GM23338 (cell line): ENCODE measurements around the gene TARS2. TPM values are rescaled to one million over a fixed set of nuclear protein-coding genes. Genes with fewer than 3 reads are reported as not detected.
A peak's percentile ranks its signal among the peaks of the same experiment; 100 is the strongest.

ENCODE experiments used
- ATAC-seq: fragments of 200-7000 bp; cut with Tn5 transposase; 3 replicates; pipeline ENCODE4 v1.9.1; 2020
- DNase-seq: peaks from one replicate; pipeline ENCODE4 v3.0.0-alpha.2; 2015; ENCODE audit warnings: low spot score
- H2AFZ ChIP-seq: fragments of 200-600 bp; sonication (generic); 2 replicates; pipeline ENCODE4 v1.8.0; 2016; ENCODE audit warnings: antibody characterized with exemption, mild to moderate bottlenecking, moderate library complexity
- H3F3A ChIP-seq: fragments of 200-600 bp; sonication (generic); replicated peaks from 2 replicates; pipeline ENCODE4 v1.8.0; 2017; ENCODE audit warnings: antibody characterized with exemption, mixed run types, low read depth
- H3K27ac ChIP-seq: fragments of 200-600 bp; sonication (generic); 2 replicates; pipeline ENCODE4 v1.6.1; 2016; ENCODE audit warnings: low read depth
- H3K27me3 ChIP-seq: fragments of 200-600 bp; sonication (generic); 2 replicates; pipeline ENCODE4 v1.8.0; 2016; ENCODE audit warnings: mild to moderate bottlenecking, mixed run types, moderate library complexity; ENCODE audit not compliant: insufficient read depth
- H3K36me3 ChIP-seq: fragments of 200-600 bp; sonication (generic); 2 replicates; pipeline ENCODE4 v1.8.0; 2016; ENCODE audit warnings: mild to moderate bottlenecking; ENCODE audit not compliant: insufficient read depth
- H3K4me1 ChIP-seq: fragments of 200-600 bp; sonication (generic); 2 replicates; pipeline ENCODE4 v1.8.0; 2016; ENCODE audit warnings: mild to moderate bottlenecking, moderate library complexity; ENCODE audit not compliant: insufficient read depth
- H3K4me2 ChIP-seq: fragments of 200-600 bp; sonication (generic); 2 replicates; pipeline ENCODE4 v1.7.1; 2017; ENCODE audit warnings: mixed run types
- H3K4me3 ChIP-seq: fragments of 200-600 bp; sonication (generic); 2 replicates; pipeline ENCODE4 v1.6.1; 2016; ENCODE audit warnings: mixed run types
- H3K79me2 ChIP-seq: fragments of 200-600 bp; sonication (generic); replicated peaks from 2 replicates; pipeline ENCODE4 v1.8.0; 2017; ENCODE audit warnings: mild to moderate bottlenecking; ENCODE audit not compliant: insufficient read depth
- H3K9me2 ChIP-seq: fragments of 200-600 bp; sonication (generic); 2 replicates; pipeline ENCODE4 v1.8.0; 2017; ENCODE audit not compliant: insufficient read depth
- H4K20me1 ChIP-seq: fragments of 200-600 bp; sonication (generic); replicated peaks from 2 replicates; pipeline ENCODE4 v1.8.0; 2017; ENCODE audit warnings: mild to moderate bottlenecking; ENCODE audit not compliant: insufficient read depth
- H3K27ac Mint-ChIP-seq: 2 replicates; pipeline ENCODE4 v1.8.0; 2020; ENCODE audit warnings: inconsistent platforms, mild to moderate bottlenecking, moderate library complexity, mixed read lengths
- H3K27me3 Mint-ChIP-seq: 3 replicates; pipeline ENCODE4 v1.8.0; 2022; ENCODE audit warnings: low read depth, mild to moderate bottlenecking, moderate library complexity, mixed read lengths, inconsistent platforms; ENCODE audit not compliant: insufficient read depth, poor library complexity
- H3K36me3 Mint-ChIP-seq: 3 replicates; pipeline ENCODE4 v1.8.0; 2021; ENCODE audit warnings: low read depth, mild to moderate bottlenecking, inconsistent platforms, moderate library complexity, mixed read lengths
- H3K4me1 Mint-ChIP-seq: 3 replicates; pipeline ENCODE4 v1.8.0; 2020; ENCODE audit warnings: mild to moderate bottlenecking, inconsistent platforms, mixed read lengths
- H3K4me3 Mint-ChIP-seq: 3 replicates; pipeline ENCODE4 v1.8.0; 2021; ENCODE audit warnings: moderate library complexity, mild to moderate bottlenecking, inconsistent platforms, mixed read lengths
- H3K9me3 Mint-ChIP-seq: 3 replicates; pipeline ENCODE4 v1.8.0; 2020; ENCODE audit warnings: moderate library complexity, mild to moderate bottlenecking, inconsistent platforms, mixed read lengths
- CREB1 ChIP-seq: fragments of 250-450 bp; sonication (Bioruptor Pico); IDR thresholded peaks from 2 replicates; pipeline ENCODE4 v1.5.0; 2020; ENCODE audit warnings: low read depth, mild to moderate bottlenecking, moderate library complexity
- ETS1 ChIP-seq: IDR thresholded peaks from 2 replicates; pipeline ENCODE4 v1.6.1; 2016; ENCODE audit warnings: antibody characterized with exemption
- EZH2 ChIP-seq: fragments of 200-600 bp; sonication (generic); IDR thresholded peaks from one replicate; pipeline ENCODE4 v1.8.0; 2017; ENCODE audit warnings: antibody characterized with exemption, mild to moderate bottlenecking, low read depth; ENCODE audit not compliant: unreplicated experiment
- EZH2phosphoT487 ChIP-seq: fragments of 200-600 bp; sonication (generic); IDR thresholded peaks from one replicate; pipeline ENCODE4 v1.8.1; 2018; ENCODE audit warnings: antibody characterized with exemption; ENCODE audit not compliant: unreplicated experiment
- JUNB ChIP-seq: IDR thresholded peaks from one replicate; pipeline ENCODE4 v1.6.1; 2016; ENCODE audit warnings: antibody characterized with exemption; ENCODE audit not compliant: unreplicated experiment
- NANOG ChIP-seq: IDR thresholded peaks from 2 replicates; pipeline ENCODE4 v1.6.1; 2016; ENCODE audit warnings: antibody characterized with exemption, borderline replicate concordance
- REST ChIP-seq: IDR thresholded peaks from one replicate; pipeline ENCODE4 v1.6.1; 2018; ENCODE audit warnings: antibody characterized with exemption; ENCODE audit not compliant: unreplicated experiment
- STAT1 ChIP-seq: IDR thresholded peaks from one replicate; pipeline ENCODE4 v1.6.1; 2016; ENCODE audit warnings: antibody characterized with exemption; ENCODE audit not compliant: unreplicated experiment
- ZNF114 ChIP-seq: fragments of 250-450 bp; sonication (Bioruptor Pico); IDR thresholded peaks from 2 replicates; pipeline ENCODE4 v1.5.0; 2020; ENCODE audit warnings: mild to moderate bottlenecking, moderate library complexity
- ZNF331 ChIP-seq: fragments of 250-450 bp; sonication (Bioruptor Pico); IDR thresholded peaks from 2 replicates; pipeline ENCODE4 v1.5.0; 2020; ENCODE audit warnings: low read depth, mild to moderate bottlenecking, moderate library complexity
- ZNF462 ChIP-seq: fragments of 250-450 bp; sonication (Bioruptor Pico); IDR thresholded peaks from 2 replicates; pipeline ENCODE4 v1.5.0; 2020; ENCODE audit warnings: mild to moderate bottlenecking, moderate library complexity
- polyA plus RNA-seq: library from polyadenylated mRNA; unstranded; fragments of >200 nt; fragmentation: Nextera tagmentation; extraction: Ambion mirVana; gene quantifications from 2 replicates; pipeline ENCODE4 v1.2.1, GENCODE V29; 2016
- total RNA-seq: library from RNA; depleted of rRNA; stranded (reverse); fragments of >200 nt; shearing (Covaris generic); gene quantifications from 2 replicates; pipeline ENCODE4 v1.2.3, GENCODE V29; 2014

TARS2 gene
- total and polyA plus RNA-seq, 2 experiments from 2014 or later: 19.5 to 28.4 TPM

GRCh38 chr1:150466964-150467363 is 20.3 kb upstream of the TARS2 start (continued):
- TF ChIP-seq REST (no peak), JUNB (no peak), EZH2phosphoT487 (no peak)

- H3K36me3 ChIP-seq: peaks cover 30% of the 10 kb centered on the region
- no peak for DNase-seq
- TF ChIP-seq ETS1: no peak
- TF ChIP-seq ZNF114: no peak
- no peak for TF ChIP-seq ZNF331
- TF ChIP-seq EZH2: no peak
- no peak for TF ChIP-seq JUNB
- no peak for TF ChIP-seq NANOG
- TF ChIP-seq EZH2phosphoT487: no peak
- TF ChIP-seq ZNF462 (CRISPR knock-in tag): no peak
- no peak for TF ChIP-seq STAT1
- TF ChIP-seq CREB1 (CRISPR knock-in tag): no peak
Measured at GRCh38 chr1:150469291-150469690, 17.9 kb upstream of the TARS2 start.

More at GRCh38 chr1:150469291-150469690, 17.9 kb upstream of the TARS2 start:
- 0 out of 2 replicates have a peak, but pooled peaks cover 4% of the 10 kb centered on the region for H3K4me1 ChIP-seq
- H3F3A ChIP-seq: peaks cover 10% of the 10 kb centered on the region; the same call in 1 of the 2 replicates
- peak overlapping the region; percentile 51; the same call in 1 of the 2 replicates for H3K27ac ChIP-seq
- 0 out of 2 replicates have a peak, but pooled peaks cover 4% of the 10 kb centered on the region for H4K20me1 ChIP-seq
- Mint-ChIP-seq H3K27me3 (peaks cover 11% of the 10 kb centered on the region), H3K9me3 (no peaks in the 10 kb centered on the region), H3K4me3 (no peak overlapping the region), H3K27ac (no peak overlapping the region), H3K36me3 (peaks cover 56% of the 10 kb centered on the region), H3K4me1 (peaks cover 21% of the 10 kb centered on the region)
- no peaks in the 10 kb centered on the region for H3K79me2 ChIP-seq
- H3K4me2 ChIP-seq: no peak overlapping the region
- no peaks in the 10 kb centered on the region for H3K27me3 ChIP-seq
- no peak for ATAC-seq
- H3K4me3 ChIP-seq: no peak overlapping the region
- H3K9me2 ChIP-seq: no peaks in the 10 kb centered on the region
- H2AFZ ChIP-seq: no peak overlapping the region
